Measurements from ENCODE around the gene ATP6V0B.
A peak's percentile ranks its signal among the peaks of the same experiment; 100 is the strongest.

The ATP6V0B gene

DNA sequence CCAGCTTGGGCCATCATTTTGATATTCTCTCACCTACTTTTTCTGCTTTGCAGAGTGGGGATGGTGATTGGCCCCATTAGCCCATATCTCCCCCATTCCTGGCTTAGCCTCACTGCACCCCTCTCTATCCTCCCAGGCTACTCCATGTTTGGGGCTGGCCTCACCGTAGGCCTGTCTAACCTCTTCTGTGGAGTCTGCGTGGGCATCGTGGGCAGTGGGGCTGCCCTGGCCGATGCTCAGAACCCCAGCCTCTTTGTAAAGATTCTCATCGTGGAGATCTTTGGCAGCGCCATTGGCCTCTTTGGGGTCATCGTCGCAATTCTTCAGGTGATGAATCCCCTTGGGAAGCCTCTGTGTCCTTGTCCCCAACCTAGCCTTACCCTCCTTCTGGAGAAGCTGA is 2.1 kb downstream of the ATP6V0B start:
- no peak overlapping the region for H3K4me3 ChIP-seq (ENCODE audit: low read depth, low read length)
- no peak for DNase-seq (ENCODE audit: low read depth)
- TF ChIP-seq, protein P1, sequence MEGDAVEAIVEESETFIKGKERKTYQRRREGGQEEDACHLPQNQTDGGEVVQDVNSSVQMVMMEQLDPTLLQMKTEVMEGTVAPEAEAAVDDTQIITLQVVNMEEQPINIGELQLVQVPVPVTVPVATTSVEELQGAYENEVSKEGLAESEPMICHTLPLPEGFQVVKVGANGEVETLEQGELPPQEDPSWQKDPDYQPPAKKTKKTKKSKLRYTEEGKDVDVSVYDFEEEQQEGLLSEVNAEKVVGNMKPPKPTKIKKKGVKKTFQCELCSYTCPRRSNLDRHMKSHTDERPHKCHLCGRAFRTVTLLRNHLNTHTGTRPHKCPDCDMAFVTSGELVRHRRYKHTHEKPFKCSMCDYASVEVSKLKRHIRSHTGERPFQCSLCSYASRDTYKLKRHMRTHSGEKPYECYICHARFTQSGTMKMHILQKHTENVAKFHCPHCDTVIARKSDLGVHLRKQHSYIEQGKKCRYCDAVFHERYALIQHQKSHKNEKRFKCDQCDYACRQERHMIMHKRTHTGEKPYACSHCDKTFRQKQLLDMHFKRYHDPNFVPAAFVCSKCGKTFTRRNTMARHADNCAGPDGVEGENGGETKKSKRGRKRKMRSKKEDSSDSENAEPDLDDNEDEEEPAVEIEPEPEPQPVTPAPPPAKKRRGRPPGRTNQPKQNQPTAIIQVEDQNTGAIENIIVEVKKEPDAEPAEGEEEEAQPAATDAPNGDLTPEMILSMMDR (IDR thresholded peaks at IDR 0.05; ENCODE audit: low read depth, low read length, missing control alignments), result no peak

DNA sequence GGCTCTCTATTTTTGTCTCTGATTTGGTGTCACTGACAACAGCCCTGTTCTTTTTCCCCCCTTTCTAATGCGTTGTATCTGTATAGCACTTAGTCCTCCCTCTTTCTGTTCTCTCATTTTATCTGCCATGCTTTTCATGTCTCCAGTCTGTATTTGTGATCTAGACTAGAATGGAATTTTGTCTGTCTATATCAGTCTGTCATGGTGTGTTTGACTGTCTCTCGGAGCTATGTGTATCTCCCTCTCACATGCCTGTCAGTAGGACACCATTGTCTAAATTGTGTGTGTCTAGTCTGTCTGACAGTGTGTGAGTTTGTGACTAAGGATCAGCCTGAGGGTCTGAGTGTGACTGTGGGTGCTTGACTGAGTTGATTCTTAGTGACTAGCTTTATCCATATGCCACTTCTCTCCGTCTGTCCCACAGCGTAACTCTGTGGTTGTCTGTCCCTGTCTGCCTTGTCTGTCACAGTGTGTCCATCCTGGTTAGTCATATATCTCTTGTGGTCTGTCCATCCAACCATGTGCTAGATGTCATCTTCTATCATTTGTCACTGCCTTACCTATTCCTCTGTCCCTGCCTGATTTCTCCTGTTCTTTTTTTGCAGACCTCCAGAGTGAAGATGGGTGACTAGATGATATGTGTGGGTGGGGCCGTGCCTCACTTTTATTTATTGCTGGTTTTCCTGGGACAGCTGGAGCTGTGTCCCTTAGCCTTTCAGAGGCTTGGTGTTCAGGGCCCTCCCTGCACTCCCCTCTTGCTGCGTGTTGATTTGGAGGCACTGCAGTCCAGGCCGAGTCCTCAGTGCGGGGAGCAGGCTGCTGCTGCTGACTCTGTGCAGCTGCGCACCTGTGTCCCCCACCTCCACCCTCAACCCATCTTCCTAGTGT is 2.9 kb downstream of the ATP6V0B start:
- no peak for DNase-seq (ENCODE audit: low read depth)
- TF ChIP-seq, protein P1 (IDR thresholded peaks at IDR 0.05; ENCODE audit: low read depth, low read length, missing control alignments), result no peak
- H3K4me3 ChIP-seq (ENCODE audit: low read depth, low read length), result peak overlapping the region; percentile 56; the same call in 1 of the 2 replicates

DNA sequence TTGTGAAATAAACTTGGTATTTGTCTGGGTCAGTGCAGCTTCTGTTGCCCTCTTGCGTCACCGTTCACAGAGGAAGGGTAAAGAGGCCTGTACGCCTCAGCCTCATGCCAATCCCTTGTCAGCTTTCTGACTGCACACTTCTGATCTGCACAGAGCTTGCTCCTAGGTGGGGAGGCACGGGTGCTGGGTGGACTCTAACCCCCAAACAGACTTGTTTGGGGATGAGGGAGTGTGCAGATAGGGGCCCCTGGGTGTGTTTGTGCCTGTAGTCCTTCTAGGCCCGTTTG is 3.4 kb downstream of the ATP6V0B start:
- H3K4me3 ChIP-seq (ENCODE audit: low read depth, low read length), result peak overlapping the region; percentile 56
- DNase-seq (ENCODE audit: low read depth), result no peak
- TF ChIP-seq, protein P1 (IDR thresholded peaks at IDR 0.05; ENCODE audit: low read depth, low read length, missing control alignments), result no peak

DNA sequence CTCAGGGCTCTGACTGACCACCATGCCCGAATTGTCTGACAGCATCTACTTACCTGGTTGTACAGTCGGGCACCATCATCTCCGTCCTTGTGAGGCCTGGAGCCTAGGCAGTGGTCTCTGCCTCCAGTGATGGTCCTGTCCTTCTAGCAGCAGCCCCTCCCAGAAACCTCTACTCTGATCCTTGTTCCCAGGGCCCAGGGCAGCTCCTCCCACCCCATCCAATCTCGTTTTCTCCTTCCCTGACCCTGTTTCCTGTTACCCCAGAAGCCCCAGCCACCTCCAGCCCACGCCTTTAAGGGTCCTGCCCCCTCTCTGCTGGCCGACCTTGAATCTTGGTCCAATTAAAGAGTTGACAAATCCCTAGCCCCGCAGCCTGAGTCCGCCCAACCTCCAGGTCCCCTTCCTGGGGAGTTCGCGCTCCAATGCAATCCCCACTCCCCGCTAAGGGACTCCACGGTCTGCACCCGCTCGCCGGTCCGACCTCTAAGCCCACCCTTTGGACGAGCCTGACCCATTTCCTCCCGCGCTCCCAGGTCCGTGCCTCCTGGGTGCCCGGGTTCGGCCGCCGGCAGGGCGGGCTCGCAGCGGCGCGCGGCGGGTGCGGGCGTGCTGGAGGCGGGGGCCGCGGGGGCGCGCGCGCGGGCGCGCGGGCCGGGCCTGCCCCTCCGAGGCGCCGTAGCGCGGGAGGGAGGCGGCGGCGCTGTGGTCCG is 3.9 kb downstream of the ATP6V0B start, which contains the start of gene B4GALT2:
TSS of gene B4GALT2 (plus strand) at position 660 of the 710 bp plus-strand sequence. CDS start 1,951 bp downstream, outside the sequence.
- DNase-seq (ENCODE audit: low read depth), result no peak
- TF ChIP-seq, protein P1 (IDR thresholded peaks at IDR 0.05; ENCODE audit: low read depth, low read length, missing control alignments), result no peak

DNA sequence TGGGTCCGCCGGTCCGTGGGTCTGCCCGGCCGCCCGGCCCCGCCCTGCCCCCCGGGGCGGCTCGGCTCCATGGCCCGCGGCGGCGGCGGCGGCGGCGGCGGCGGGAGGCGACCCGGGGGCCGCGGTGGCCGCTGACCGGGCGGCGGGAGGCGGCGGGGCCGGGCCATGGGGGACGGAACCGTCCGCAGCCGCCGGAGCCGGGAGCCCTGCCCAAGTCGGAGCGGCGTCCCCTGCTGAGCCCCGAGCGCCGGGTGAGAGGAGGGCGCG is 4.4 kb downstream of the ATP6V0B start:
- TF ChIP-seq, protein P1 (IDR thresholded peaks at IDR 0.05; ENCODE audit: low read depth, low read length, missing control alignments), result no peak
- peak overlapping the region; percentile 56 for H3K4me3 ChIP-seq (ENCODE audit: low read depth, low read length)
- no peak for DNase-seq (ENCODE audit: low read depth)

More for the DNA sequence above, 3.9 kb downstream of the ATP6V0B start, which contains the start of gene B4GALT2:
- peak within 1 kb of the TSS; percentile 56 for H3K4me3 ChIP-seq (ENCODE audit: low read depth, low read length)

DNA sequence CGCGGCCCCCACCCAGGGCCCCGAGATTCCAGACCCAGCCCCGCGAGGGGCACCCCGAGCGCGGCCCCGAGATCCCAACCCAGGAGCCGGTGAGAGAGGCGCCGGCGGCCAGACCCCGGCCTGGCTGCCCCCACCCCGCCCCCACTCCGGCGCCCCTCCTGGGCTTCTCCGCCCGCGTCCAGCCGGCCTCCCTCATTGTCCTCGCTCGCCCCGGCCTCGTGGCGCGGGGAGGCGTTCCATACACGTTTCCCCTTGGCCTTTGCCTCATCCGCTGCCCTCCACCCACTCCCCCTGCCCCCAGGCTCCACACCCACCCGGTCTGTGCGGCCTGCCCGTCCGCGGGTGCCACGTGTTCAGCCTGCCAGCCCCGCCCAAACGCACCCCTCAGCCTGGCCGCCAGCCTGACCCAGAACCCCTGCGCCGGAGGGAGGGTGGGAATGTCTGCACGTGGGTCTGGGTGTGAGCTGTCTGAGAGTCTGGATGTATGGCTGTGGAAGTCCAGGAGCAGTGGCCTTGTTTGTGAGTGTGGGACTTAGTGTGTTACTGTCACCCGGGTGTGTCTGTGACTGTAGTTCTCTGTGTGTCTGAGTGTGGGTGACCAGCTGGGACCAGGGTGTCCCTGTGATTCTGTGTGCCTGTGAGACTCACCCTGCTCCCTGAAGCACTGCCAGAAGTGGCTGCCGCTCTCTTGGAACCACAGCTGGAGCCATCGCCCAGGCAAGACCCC is 4.9 kb downstream of the ATP6V0B start:
- TF ChIP-seq, protein P1 (IDR thresholded peaks at IDR 0.05; ENCODE audit: low read depth, low read length, missing control alignments), result no peak
- H3K4me3 ChIP-seq (ENCODE audit: low read depth, low read length), result peak overlapping the region; percentile 56
- no peak for DNase-seq (ENCODE audit: low read depth)
